ENCODE data around the gene PDE4C. TPM values are rescaled to one million over a fixed set of nuclear protein-coding genes. Genes with fewer than 3 reads are reported as not detected.

Gene PDE4C
- total RNA-seq, 3 donors from 2014 or later: 2.5 to 7.7 (median 6.2) TPM

- peaks cover 4% of the 10 kb centered on the region for H3K4me1 ChIP-seq (ENCODE audit: low read depth)
- intact Hi-C loops (cut with DNase I, micrococcal nuclease): no loop called here
- H3K9me3 ChIP-seq: no peaks in the 10 kb centered on the region
- DNase-seq: no peak
- no peak overlapping the region for H3K4me3 ChIP-seq
- no peaks in the 10 kb centered on the region for H3K36me3 ChIP-seq (ENCODE audit: low read depth)
- no peak for TF ChIP-seq CTCF (IDR thresholded peaks at IDR 0.05)
- no peak for ATAC-seq
These were observed 3.7 kb upstream of the PDE4C start for GRCh38 chr19:18229915-18230314.

GRCh38 chr19:18229474-18229873 is 3.2 kb upstream of the PDE4C start:
- H3K36me3 ChIP-seq (ENCODE audit: low read depth): peaks cover under 1% of the 10 kb centered on the region

GRCh38 chr19:18227781-18228271 is 1.6 kb upstream of the PDE4C start:
- Histone ChIP-seq H3K9me3 (no peaks in the 10 kb centered on the region), H3K4me3 (no peak overlapping the region), H3K36me3 (ENCODE audit: low read depth) (peaks cover 3% of the 10 kb centered on the region), H3K4me1 (ENCODE audit: low read depth) (peaks cover 15% of the 10 kb centered on the region)
- no peak for DNase-seq
- intact Hi-C loops (cut with DNase I, micrococcal nuclease): no loop called here
- TF ChIP-seq CTCF (IDR thresholded peaks at IDR 0.05): no peak
- no peak for ATAC-seq

More at GRCh38 chr19:18229474-18229873, 3.2 kb upstream of the PDE4C start:
- Histone ChIP-seq H3K4me1 (ENCODE audit: low read depth) (peaks cover 7% of the 10 kb centered on the region), H3K9me3 (no peaks in the 10 kb centered on the region), H3K4me3 (no peak overlapping the region)
- TF ChIP-seq CTCF (IDR thresholded peaks at IDR 0.05): no peak
- intact Hi-C loops (cut with DNase I, micrococcal nuclease): no loop called here
- no peak for ATAC-seq
- no peak for DNase-seq

- intact Hi-C loops (cut with DNase I, micrococcal nuclease): no loop called here
- TF ChIP-seq CTCF (IDR thresholded peaks at IDR 0.05): no peak
- no peak for ATAC-seq
These were observed 930 bp upstream of the PDE4C start for GRCh38 chr19:18226956-18227780.

GRCh38 chr19:18225355-18225701 is 910 bp downstream of the PDE4C start:
- TF ChIP-seq CTCF (IDR thresholded peaks at IDR 0.05): no peak
- peaks cover 3% of the 10 kb centered on the region for H3K36me3 ChIP-seq (ENCODE audit: low read depth)
- intact Hi-C loops (cut with DNase I, micrococcal nuclease): no loop called here
- H3K9me3 ChIP-seq: no peaks in the 10 kb centered on the region
- ATAC-seq (no peak), DNase-seq (no peak)
- no peak overlapping the region for H3K4me3 ChIP-seq
- peaks cover 15% of the 10 kb centered on the region for H3K4me1 ChIP-seq (ENCODE audit: low read depth)

More at GRCh38 chr19:18226956-18227780, 930 bp upstream of the PDE4C start:
- H3K9me3 ChIP-seq: no peaks in the 10 kb centered on the region
- H3K36me3 ChIP-seq (ENCODE audit: low read depth): peaks cover 3% of the 10 kb centered on the region
- peaks cover 15% of the 10 kb centered on the region for H3K4me1 ChIP-seq (ENCODE audit: low read depth)
- H3K4me3 ChIP-seq: no peak overlapping the region
- DNase-seq: no peak
